Stimulated activated CD4-positive, alpha-beta T cell treated with anti-CD3 and anti-CD28 coated beads, Interleukin-2, amount 100 ng/mL, for 24 hours (primary cell): ENCODE measurements around the gene TACO1.
A peak's percentile ranks its signal among the peaks of the same experiment; 100 is the strongest.

Experiments
- DNase-seq, 2 donors: peaks; one replicate each; pipeline ENCODE4 v3.0.0-alpha.2; 2020

The TACO1 gene

DNA sequence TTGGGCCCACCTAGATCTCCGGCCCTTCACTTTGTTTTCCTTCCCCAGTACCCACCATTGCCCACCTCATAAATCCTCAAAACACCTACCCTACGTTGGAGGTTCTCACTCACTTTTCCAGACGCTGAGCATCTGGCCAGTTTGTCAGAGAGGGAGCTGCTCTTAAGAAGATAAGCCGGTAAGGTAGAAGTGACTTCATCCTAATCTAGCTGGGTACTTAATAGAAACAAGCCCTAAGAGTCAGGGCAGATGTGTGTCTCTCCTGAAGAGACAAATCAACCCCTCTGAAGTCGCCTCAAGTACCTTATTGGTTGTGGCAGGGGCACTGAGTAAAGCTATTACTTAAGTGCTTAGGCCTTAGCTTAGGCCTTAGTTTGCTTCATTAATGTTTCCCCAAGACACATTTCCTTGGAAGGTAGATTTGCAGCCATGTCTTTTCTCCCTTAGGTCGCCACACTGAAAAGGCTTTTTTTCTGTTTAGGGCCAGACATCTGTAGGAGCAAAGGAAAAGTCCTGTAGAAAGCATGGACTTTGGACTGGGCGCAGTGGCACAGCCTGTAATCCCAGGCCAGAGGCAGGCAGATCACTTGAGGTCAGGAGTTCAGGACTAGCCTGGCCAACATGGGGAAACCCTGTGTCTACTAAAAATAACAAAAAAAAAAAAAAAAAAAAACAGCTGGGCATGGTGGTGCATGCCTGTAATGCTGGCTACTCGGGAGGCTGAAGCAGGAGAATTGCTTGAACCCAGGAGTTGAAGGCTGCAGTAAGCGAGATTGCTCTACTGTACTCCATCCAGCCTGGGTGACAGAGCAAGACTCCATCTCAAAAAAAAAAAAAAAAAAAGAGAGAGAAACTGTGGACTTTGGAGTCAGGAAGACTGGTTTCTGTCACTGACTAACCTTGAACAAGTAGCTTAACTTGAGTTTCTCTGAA lies 1.0 kb downstream of the TACO1 start:
- DNase-seq = no peak

DNA sequence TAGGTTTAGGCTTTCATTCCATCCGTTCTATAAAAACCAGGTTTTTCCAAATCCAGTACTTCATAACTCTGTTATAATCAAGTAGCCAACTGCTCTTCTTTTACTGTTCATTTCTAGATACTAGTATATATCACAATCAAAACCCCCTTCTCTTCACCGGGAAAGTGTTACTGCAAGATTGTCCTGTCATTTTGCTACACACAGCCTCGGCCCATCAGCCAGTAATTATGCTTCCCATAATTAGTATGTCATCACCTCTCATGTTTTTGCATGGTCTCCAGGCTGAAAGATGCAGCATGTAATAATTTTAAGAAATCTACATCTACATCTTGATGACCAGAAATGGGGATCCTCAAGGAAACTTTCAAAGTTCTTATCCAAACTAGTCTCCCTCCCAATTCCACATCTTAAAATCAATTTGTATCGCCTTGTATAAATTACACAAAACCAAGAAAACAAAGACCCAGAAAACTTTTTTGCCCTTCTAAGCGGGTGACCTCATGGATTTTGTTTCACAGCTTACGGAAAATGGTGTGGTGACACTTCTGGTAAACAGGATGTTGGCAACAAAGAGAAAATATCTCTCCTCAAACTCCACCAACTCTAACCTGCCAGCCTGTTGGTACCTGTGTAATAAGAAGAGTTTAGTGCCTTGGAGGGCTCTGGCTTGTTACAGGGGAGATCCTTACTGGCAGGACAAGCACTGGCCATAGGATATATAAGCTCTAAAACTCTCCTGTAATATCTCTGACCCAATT lies 9.3 kb downstream of the TACO1 start:
- DNase-seq = no peak

DNA sequence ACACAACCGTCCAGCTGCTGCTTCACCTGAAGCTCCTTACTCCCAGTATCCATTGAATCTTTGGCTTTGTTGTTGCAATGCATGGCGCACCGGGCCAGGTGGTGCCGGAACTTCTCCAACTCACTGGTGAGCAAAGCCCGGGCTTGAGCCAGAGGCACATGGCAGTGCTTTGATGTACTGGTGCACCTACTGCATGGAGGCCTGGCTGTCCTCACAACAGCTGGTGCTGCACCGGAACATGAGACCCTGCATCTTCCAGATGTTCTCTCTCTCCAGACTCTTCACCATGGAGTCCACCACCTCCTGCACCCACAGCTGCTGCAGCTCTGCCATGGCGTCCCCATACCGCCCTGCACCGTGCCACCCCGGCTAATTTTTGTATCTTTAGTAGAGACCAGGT lies 10.2 kb downstream of the TACO1 start:
- DNase-seq = no peak

DNA sequence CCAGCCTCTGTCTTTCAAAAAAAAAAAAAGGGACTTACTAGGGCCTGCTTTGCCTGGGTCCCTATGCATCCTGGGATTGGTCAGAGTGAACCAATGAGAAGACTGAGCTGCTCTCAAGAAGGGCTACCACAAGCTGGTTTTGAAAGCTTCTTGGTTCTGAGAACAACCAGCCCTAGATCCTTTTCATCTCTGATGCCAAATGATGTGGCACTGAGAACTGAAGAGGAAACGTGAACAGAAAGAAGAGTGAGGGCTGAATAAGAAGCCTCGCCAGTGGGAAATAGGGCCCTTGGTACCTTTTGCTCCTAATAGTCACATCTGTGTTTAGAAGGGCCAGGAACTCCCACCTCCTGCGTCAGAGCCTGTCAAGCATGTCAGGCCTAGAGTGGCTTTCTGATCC lies 10.7 kb downstream of the TACO1 start:
- no peak for DNase-seq

DNA sequence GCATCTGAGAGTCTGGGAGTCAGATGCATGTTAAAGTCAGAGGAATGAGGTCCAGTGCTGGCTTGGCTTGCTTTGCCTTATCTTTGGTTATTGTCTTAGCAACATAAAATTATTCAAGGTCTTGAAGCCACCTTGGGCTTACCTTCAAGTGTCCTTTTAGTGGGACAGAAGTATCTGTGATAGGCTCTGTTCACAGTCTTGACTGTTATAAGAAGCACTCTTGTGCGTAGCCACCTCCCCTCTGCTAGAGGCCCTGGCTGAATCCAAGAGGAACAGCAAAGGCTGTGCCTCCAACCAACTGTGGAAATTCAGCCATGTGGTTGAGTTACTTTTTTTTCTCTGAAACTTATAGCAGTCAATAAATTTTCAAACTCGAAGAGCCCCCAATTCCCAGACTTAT lies 13.0 kb downstream of the TACO1 start:
- DNase-seq = no peak

- DNase-seq = no peak
Observed at GRCh38 chr17:63621229-63621683, 20.6 kb downstream of the TACO1 start.

DNA sequence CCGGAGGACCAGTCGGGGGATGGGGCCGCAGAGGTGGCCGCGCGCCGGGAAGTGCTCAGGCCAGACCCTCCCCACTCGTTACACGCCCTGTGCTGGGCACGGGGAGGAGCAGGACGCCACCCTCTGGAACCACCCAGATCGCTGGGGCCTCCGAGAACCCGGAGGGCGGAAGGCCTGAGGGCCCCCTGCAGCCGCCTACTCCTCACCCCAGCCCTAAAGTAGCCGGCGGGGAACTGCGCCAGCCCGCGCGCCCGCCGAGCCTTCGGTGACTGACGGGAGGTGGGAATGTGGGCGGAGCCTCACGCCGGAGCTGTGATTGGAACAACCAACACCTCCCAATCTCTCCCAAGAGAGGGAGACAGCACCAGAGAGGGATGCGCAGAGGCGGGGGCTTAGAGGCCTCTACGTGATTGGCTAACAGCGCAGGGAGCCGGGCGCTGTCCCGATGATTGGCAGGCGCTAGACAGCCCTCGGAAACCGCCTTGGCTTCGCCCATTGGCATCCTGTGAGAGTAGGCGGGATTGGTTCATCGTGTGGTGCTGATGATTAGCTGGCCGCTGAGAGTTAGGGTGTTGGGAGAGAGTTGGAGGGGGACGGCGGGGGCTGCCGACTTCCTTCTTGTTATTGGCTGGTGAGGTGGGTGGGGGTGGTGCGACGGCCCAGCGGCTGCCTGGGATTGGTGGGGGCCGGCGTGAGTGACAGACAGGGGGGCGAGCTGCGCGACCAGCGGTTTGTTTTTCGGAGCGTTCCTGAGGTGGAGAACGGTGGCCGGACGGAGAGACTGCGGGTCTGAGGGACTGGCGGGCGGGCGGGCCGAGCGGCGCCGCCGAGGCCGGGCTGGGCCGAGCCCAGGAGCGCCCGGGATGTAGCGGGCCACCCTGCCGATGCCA lies 21.2 kb downstream of the TACO1 start, which contains the start of gene MAP3K3:
Gene MAP3K3, plus strand, starts transcription at position 734 of the 890 bp plus-strand sequence. CDS start 343 bp downstream, outside the sequence.
- peak; percentile 95 to 97 for DNase-seq

- DNase-seq = peak; percentile 70 to 71
Observed at GRCh38 chr17:63622574-63623390, 22.1 kb downstream of the TACO1 start.

DNA sequence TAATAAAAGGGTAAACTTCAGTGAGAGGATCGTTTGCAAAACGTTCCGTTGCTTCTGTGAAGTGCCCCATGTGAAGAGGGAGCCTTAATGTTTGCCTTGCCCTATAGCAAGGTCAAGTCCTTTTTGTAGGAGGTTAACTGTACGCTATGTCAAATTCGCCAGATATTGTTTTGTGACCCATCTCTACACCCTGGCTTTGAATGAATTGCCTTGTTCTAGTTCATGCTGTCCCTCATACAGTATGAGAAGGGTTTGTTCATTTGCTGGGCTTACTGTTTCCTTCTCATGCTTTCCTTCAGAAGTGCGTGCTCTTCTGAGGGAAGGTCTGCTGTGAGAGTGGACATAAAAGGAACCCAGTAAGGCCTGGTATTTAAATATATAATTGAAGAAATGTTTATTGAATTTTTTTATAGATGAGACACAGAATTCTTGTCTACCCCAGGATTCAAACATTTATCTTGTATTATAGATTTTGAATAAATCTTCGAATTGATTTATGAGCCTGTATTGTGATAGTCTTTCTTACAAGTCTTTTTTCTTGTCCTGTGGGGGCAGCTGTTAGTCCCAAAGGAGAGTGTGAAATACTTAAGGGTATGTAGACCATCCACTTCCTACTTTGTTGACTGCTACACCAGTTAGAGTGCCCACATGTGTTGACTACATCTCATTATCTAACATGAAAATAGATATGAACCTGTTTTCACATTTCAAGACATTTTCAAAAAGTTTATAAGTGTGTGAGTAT lies 23.3 kb downstream of the TACO1 start:
- DNase-seq = no peak

DNA sequence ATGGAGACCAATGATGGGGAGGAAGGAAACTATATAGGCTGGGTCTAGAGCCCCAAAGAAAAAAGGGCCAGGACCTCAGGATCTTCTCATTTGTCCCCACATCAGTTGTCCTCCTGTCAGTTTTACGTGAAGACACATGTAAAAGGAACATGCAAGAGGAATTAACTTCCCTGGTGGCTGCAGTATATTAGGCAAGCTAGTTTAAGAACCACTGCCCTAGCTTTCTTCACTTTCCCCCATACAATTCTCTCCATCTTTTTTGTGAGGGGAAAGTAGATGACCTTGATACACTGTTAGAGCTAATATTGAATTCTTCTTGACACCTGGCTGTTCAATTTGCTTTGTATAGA lies 23.8 kb downstream of the TACO1 start:
- no peak for DNase-seq

- DNase-seq = no peak
Observed at GRCh38 chr17:63626551-63627180, 26.0 kb downstream of the TACO1 start.

DNA sequence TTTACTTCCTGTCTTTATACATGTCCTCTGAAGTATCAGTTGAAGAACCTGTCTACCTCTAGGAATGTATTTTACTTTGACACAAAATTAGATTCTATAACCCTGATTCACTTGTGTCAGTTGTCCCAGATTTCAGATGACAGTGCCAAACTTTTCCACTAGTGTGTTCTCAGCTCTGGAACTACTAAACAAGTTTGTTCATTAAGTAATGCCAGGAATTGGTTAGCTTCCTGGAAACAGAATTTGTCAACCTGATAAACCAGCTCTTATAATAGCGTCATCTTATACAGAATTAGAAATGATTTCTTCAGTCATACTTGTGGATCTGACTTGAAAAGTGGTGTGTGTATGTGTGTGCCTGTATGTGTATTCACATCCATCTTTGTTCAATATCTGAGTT lies 28.9 kb downstream of the TACO1 start:
- no peak for DNase-seq

DNA sequence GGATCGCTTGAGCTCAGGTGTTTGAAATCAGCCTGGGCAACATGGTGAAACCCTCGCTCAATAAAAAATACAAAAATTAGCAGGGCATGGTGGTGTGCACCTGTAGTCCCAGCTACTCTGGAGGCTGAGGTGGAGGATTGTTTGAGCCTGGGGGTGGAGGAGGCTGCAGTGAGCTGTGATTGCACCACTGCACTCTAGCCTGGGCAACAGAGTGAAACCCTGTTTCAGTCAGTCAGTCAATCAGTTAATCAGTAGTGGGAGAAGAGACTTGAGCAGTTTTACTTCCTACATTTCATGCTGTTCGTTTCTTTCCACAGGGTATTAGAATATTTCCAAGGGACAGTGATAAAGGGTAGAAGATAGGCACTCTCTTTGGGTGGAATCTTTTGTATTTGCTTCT lies 30.4 kb downstream of the TACO1 start:
- no peak for DNase-seq

DNA sequence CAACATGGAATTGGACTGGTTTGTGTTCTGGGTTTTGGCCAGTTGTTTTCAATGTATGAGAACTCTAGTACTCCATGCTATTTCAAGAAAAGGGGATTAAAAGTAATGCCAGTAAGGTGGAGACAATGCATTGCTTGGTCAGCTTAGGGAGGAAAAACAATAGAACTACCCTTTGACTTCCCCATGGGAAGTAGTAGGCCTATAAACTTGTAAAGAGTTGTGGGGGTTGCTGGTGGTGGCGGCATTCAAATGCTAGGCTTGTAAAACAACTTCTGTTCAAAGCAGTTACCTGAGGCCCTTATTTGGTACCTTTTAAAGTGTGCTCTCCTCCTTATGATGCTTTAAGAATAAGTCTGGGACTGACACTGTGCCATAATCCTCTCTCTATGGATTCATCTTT lies 30.9 kb downstream of the TACO1 start:
- no peak for DNase-seq

DNA sequence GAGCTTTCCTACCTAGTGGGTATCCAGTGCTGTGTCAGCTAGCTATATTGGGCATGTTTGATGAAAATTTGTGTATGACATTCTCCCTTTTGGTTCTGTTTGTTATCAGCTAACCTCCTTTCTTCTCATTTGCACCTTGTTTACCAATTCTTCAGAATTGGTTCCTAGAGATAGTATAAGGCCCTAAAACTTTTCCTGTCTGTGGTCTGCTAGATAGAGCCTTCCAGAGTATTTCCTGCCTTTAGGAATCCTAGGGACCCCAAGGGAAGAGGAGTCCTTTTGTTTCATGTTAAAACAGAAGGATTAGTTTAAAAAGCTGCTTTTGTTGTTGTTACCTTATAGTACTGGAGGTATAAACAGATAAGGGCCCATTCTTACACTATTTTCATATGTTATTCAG lies 33.0 kb downstream of the TACO1 start:
- no peak for DNase-seq

- DNase-seq = no peak
Observed at GRCh38 chr17:63634163-63634562, 33.5 kb downstream of the TACO1 start.

DNA sequence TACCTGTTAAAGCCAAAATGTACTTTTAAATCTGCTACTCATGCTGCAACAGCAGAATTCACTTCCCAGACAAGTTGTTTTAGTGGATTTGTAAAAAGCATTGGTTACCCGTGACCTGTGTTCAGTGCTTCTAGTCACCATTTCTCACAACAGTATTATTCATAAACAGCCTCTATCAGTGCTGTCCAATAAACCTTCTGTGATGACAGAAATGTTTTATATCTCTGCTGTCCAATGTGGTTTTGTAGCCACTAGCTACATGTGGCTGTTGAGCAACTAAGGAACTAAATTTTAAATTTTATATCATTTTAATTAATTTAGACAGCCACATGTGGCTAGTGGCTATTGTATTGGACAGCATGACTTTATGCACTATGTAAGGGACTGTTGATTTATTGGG lies 34.1 kb downstream of the TACO1 start:
- no peak for DNase-seq

- no peak for DNase-seq
Observed at GRCh38 chr17:63635290-63635689, 34.6 kb downstream of the TACO1 start.

DNA sequence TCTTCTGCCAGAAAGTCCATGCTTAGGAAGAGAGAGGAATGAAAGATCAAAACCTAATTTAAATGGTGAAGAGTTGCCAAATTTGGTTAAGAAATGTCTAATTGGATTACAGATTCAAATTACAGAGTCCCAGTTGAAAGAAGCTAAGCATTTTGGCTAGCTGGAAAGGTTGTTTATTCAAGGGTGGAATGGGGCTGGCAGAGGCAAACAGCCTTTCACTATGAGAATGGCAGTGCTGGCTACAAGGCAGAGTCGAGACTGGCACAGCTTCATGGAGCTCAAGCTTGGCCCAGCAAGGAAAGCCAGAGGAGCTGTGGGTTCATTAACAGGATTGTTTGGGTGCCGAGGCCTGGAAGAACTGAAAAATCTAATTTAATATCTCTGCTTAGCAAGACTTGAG lies 35.1 kb downstream of the TACO1 start:
- no peak for DNase-seq

- no peak for DNase-seq
Observed at GRCh38 chr17:63639125-63639524, 38.4 kb downstream of the TACO1 start.

DNA sequence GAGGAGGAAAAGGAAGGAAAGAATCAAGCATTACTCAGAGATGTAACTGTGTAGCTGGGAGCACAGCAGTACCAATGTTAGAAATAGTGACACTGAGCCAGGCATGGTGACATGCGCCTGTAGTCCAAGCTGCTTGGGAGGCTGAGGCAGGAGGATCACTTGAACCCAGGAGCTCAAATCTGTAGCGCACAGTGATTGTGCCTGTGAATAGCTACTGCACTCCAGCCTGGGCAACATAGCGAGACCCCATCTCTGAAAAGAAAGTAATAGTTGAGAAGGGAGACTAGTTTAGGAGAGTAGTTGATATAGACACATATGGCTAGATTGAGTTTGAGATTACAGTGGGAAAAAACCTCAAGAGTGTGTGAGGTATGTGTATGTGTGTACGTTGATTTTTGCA lies 39.3 kb downstream of the TACO1 start:
- DNase-seq = no peak
